ENCODE data around the gene RNF13. TPM values are rescaled to one million over a fixed set of nuclear protein-coding genes. Genes with fewer than 3 reads are reported as not detected.
A peak's percentile ranks its signal among the peaks of the same experiment; 100 is the strongest.

RNF13 gene
- polyA plus RNA-seq (2012; ENCODE audit: insufficient read depth, insufficient read length, low read depth), result 43.8 TPM

GRCh38 chr3:149812606-149813366 is at the start of gene RNF13:
RNF13 (plus strand) TSS chr3:149813215; CDS start chr3:149846027, 32,812 bp downstream.
- peak; percentile 95 for DNase-seq
- Histone ChIP-seq H3K9me3 (no peaks in the 10 kb centered on the region), H3K4me1 (peaks cover 6% of the 10 kb centered on the region)

GRCh38 chr3:149763565-149764195 is 49.3 kb upstream of the RNF13 start:
- Histone ChIP-seq H3K9me3 (no peaks in the 10 kb centered on the region), H3K27me3 (peaks cover 59% of the 10 kb centered on the region)
- DNase-seq, result no peak

More at GRCh38 chr3:149812606-149813366, at the start of gene RNF13:
- no peak for TF ChIP-seq CTCF (IDR thresholded peaks at IDR 0.05; ENCODE audit: low read depth, low read length)
- Histone ChIP-seq H3K27me3 (no peaks in the 10 kb centered on the region), H3K36me3 (no peaks in the 10 kb centered on the region), H3K4me3 (ENCODE audit: low read depth, low read length) (peak within 1 kb of the TSS; percentile 97)

GRCh38 chr3:149764302-149764701 is 48.7 kb upstream of the RNF13 start:
- no peak for DNase-seq
- no peak for TF ChIP-seq CTCF (IDR thresholded peaks at IDR 0.05; ENCODE audit: low read depth, low read length)
- H3K27me3 ChIP-seq, result peaks cover 59% of the 10 kb centered on the region

More at GRCh38 chr3:149763565-149764195, 49.3 kb upstream of the RNF13 start:
- Histone ChIP-seq H3K4me1 (no peaks in the 10 kb centered on the region), H3K4me3 (ENCODE audit: low read depth, low read length) (no peak overlapping the region), H3K36me3 (no peaks in the 10 kb centered on the region)
- no peak for TF ChIP-seq CTCF (IDR thresholded peaks at IDR 0.05; ENCODE audit: low read depth, low read length)

GRCh38 chr3:149765762-149766334 is 47.2 kb upstream of the RNF13 start:
- peak; percentile 54 for TF ChIP-seq CTCF (IDR thresholded peaks at IDR 0.05; ENCODE audit: low read depth, low read length)
- no peak for DNase-seq
- Histone ChIP-seq H3K4me1 (no peaks in the 10 kb centered on the region), H3K27me3 (peaks cover 50% of the 10 kb centered on the region), H3K36me3 (no peaks in the 10 kb centered on the region), H3K4me3 (ENCODE audit: low read depth, low read length) (no peak overlapping the region), H3K9me3 (no peaks in the 10 kb centered on the region)

More at GRCh38 chr3:149764302-149764701, 48.7 kb upstream of the RNF13 start:
- H3K4me3 ChIP-seq (ENCODE audit: low read depth, low read length), result no peak overlapping the region
- H3K9me3 ChIP-seq, result no peaks in the 10 kb centered on the region
- H3K36me3 ChIP-seq, result no peaks in the 10 kb centered on the region
- no peaks in the 10 kb centered on the region for H3K4me1 ChIP-seq

- no peak for DNase-seq
- Histone ChIP-seq H3K4me1 (no peaks in the 10 kb centered on the region), H3K27me3 (peaks cover 35% of the 10 kb centered on the region), H3K4me3 (ENCODE audit: low read depth, low read length) (no peak overlapping the region), H3K9me3 (no peaks in the 10 kb centered on the region), H3K36me3 (no peaks in the 10 kb centered on the region)
- TF ChIP-seq CTCF (IDR thresholded peaks at IDR 0.05; ENCODE audit: low read depth, low read length), result no peak
Measured at GRCh38 chr3:149767720-149768119, 45.3 kb upstream of the RNF13 start.

Measured in BE2C (cell line).